Measurements from ENCODE around the gene TEPSIN.

- TF ChIP-seq ZNF70 (CRISPR knock-in tag; IDR thresholded peaks at IDR 0.05) (no peak), ZNF565 (CRISPR knock-in tag; conservative IDR thresholded peaks at IDR 0.05; ENCODE audit: low read depth) (no peak), CSRNP3 (CRISPR knock-in tag; IDR thresholded peaks at IDR 0.05) (no peak), ZNF8 (CRISPR knock-in tag; IDR thresholded peaks at IDR 0.05) (no peak), ESRRG (CRISPR knock-in tag; IDR thresholded peaks at IDR 0.05) (no peak), OSR1 (CRISPR knock-in tag; IDR thresholded peaks at IDR 0.05) (no peak), GLIS3 (CRISPR knock-in tag; IDR thresholded peaks at IDR 0.05) (no peak), CSDC2 (CRISPR knock-in tag; IDR thresholded peaks at IDR 0.05) (no peak), PATZ1 (CRISPR knock-in tag; IDR thresholded peaks at IDR 0.05; ENCODE audit: borderline replicate concordance) (no peak), POU6F1 (CRISPR knock-in tag; IDR thresholded peaks at IDR 0.05; ENCODE audit: borderline replicate concordance, low read depth) (no peak), TCF4 (CRISPR knock-in tag; IDR thresholded peaks at IDR 0.05; ENCODE audit: borderline replicate concordance) (no peak), ZFP3 (CRISPR knock-in tag; IDR thresholded peaks at IDR 0.05) (no peak), ARNTL (CRISPR knock-in tag; IDR thresholded peaks at IDR 0.05; ENCODE audit: borderline replicate concordance, low read depth) (no peak)
Observed at GRCh38 chr17:81231121-81231645, 7.7 kb downstream of the TEPSIN start.

All from SK-N-SH treated with all-trans-retinoic acid at 6 μM for 48 hours (cell line).